H54 (cell line): ENCODE results near the gene BCAS1.

Source experiments
- DNase-seq: peaks from one replicate; pipeline ENCODE4 v3.0.0; 2011; ENCODE audit warnings: low spot score, mixed read lengths; ENCODE audit not compliant: insufficient read length
- FAIRE-seq: peaks from 3 replicates; lab custom pipeline; 2011; peaks lifted over from hg19 to GRCh38; lab: Jason Lieb, UNC
- POLR2A ChIP-seq: IDR thresholded peaks from 2 replicates; pipeline ENCODE4 v1.6.1; 2011; ENCODE audit warnings: low read depth, mild to moderate bottlenecking, low read length

The BCAS1 gene

DNA sequence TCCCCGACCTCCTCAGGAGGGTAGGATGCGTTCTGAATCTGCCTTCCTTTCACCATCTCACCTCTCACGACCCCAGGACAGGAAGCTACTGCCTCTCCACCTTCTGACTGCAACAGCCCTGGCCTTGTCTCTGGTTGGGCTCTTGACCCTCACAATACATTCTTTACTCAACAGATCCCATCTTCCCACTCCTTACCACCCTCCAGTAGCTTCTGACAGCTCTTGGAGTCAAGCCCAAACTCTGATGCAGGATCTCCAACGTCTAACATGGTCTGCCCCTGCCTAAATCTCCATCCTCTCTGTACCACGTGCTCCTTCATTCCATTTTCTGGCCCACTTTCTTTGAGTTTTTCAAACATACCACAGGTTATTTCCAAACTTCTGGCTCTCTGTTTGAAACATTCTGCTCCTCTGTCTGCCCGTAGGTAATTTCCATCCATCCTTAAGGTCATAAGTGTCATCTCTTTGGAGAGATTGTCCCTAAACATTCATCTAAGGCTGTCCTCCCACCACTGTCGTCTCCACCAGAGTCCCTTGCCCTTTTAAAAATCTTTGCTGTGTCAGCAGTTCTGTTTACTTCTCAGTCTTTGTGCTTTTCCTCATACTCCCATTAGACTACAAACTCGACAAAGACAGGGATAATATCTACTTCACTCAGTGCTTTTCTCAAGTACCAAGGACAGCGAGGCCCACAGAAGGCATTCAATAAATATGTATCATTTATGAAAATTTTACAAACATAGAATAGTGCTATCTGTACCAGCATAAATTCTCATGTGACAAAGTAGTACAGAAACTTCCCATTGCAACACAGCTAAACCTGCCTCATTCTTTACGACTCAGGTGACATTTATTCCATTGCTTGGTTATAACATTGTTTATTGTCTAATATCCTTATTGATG is 73.6 kb downstream of the BCAS1 start:
- FAIRE-seq, result no peak
- no peak for TF ChIP-seq POLR2A
- DNase-seq, result no peak

- no peak for FAIRE-seq
- TF ChIP-seq POLR2A, result no peak
- DNase-seq, result no peak
These were observed 74.4 kb downstream of the BCAS1 start for GRCh38 chr20:53995949-53996348.

- no peak for TF ChIP-seq POLR2A
- FAIRE-seq (no peak), DNase-seq (no peak)
These were observed 76.3 kb downstream of the BCAS1 start for GRCh38 chr20:53994088-53994487.

- no peak for TF ChIP-seq POLR2A
- no peak for DNase-seq
- no peak for FAIRE-seq
These were observed 77.1 kb downstream of the BCAS1 start for GRCh38 chr20:53993310-53993709.

DNA sequence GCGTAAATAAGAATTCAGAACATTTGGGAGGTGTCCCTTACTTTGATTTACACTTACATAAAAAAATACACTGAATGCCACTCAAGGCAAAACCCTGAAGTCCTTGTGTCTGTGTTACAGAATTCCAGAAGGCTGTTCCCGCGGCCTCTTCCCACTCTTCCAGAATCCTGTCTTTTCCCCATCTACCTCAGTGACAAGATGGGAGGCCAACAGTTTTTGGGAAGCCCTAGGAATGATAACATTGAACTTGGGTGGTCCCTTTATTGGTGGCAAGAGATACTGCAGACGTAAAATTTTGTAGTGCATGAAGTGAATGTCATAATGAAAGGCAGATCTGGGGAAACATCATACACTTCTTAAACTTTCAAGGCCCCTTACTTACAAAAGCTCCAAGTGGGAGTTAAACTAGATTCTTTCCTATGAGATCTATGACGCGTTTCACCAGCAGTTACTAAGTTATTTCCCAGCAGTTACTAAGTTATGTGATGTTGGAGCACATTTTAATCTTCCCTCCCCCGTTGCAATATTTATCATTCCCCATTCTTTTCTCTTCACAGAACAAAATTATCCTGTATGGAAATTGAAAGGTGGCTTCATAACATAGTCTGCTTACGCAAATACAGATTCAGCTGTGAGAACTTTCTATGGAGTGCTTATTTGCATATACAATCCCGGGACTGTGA is 79.5 kb downstream of the BCAS1 start:
- FAIRE-seq, result no peak
- no peak for TF ChIP-seq POLR2A

GRCh38 chr20:53990003-53990402 is 80.4 kb downstream of the BCAS1 start:
- DNase-seq, result no peak
- no peak for FAIRE-seq
- no peak for TF ChIP-seq POLR2A

More for the DNA sequence above, 79.5 kb downstream of the BCAS1 start:
- no peak for DNase-seq

GRCh38 chr20:53989401-53989800 is 81.0 kb downstream of the BCAS1 start:
- TF ChIP-seq POLR2A, result no peak
- no peak for FAIRE-seq
- no peak for DNase-seq

DNA sequence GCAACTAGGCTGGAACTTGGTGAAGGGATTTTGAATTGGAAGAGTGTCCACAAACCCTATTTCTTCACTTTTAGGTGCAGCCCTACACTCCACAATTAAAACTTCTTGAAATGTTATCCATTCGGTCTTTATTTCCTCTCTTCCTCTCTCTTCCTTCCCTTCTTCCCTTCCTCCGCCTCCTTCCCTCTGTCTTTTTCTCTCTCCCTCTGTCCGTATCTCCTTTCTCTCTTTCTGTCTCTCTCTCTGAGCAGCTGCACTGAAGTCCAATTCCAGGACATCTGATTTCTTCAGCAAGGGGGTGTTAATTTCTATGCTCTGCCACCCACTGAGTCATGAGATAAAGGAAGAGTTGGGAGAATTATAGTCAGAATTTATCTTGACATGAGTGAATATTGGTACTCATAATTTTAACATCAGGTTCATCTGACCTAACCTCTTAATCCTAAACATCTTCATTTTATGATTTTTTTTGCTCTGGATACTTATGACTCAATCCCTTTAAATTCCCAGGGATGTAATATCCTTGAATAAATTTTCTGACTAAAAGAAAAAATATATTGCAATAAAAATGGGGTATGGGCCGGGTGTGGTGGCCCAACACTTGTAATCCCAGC is 84.2 kb downstream of the BCAS1 start:
- no peak for FAIRE-seq
- no peak for TF ChIP-seq POLR2A
- DNase-seq, result no peak

GRCh38 chr20:53985150-53985518 is 85.3 kb downstream of the BCAS1 start:
- no peak for DNase-seq
- TF ChIP-seq POLR2A, result no peak
- FAIRE-seq, result no peak

DNA sequence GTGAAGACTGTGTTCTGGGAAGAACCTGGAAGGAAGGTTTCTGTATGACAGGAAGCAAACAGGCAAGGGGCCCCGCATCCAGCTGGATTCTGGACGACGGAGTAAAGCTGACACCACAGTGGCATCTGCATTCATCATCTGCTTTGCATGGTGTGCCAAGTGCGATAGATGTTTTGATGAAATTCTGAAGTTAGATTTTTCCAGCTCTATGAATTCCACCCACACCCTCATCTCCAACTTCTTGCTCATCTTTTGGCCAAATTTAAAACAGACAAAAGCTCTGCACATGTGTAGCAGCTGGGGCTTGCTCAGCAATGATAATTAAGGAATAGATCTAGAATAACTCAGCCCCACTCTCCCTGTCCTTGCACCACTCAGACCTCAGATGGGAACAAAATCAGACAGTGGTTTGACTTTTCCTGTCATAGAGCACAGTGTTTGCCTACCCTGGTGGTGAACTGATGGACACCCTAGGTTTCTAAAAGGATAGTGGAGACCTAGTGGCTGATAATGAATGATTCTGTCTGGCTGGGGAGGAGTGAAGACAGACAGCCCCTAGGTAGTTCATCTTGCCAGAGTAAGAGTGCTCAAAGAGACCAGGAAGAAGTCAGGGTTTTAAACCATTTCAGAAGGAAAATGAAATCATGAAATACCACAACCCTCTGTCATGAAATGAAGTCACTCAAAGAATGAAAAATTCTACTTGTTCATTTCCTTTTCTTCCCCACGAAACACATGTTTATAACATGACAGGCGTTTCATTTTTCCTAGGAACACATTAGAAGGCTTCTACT is 85.8 kb downstream of the BCAS1 start:
- no peak for TF ChIP-seq POLR2A
- DNase-seq, result no peak
- FAIRE-seq, result no peak

GRCh38 chr20:53983401-53983800 is 87.0 kb downstream of the BCAS1 start:
- no peak for TF ChIP-seq POLR2A
- FAIRE-seq (no peak), DNase-seq (no peak)

DNA sequence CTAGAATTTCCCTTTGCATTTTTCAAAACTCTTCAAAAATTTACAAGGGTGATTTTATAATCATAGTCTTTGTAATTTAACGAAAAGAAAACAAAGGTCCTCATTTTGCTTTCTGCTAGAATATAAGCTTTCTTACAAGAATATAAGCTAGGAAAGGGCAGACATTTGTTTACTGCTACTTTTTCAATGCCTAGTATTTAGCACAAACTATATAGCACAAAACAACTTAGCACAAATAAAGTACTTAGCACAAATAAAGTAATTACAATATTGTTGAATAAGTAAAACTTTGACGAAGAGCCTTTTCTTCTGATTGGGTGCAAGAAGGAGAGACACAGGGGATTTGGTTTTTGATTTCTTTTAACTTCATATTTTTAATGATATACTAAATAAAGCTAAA is 87.8 kb downstream of the BCAS1 start:
- FAIRE-seq (no peak), DNase-seq (no peak)
- no peak for TF ChIP-seq POLR2A

DNA sequence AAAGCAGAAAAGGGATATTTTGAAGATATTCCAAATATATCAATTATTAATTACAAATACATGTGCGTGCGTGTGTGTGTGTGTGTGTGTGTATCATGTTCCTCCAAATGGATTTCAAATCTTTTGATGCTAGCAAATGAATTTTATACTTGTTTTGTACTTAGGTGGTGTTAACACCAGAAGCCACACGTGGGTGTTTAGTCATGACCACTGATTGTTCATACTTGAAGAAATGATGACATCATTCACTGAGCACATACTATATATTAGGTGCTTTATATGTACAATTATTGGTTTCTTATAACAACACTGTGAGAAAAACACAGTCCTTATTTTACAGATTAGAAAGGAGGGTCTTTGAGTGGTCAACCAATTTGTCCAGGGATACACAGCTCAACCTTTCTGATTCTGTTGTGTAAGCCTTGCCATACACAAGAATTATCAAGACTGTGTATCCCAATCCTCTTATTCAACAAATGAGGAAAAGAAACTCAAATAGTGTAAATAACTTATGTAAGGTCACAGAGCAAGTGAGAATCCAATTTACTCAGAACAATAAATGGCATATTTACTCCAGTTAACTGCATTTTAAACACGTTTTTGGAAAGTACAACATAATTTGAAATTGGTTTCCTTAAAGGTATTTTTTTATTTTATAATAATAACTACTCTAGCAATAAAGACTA is 88.5 kb downstream of the BCAS1 start:
- DNase-seq (no peak), FAIRE-seq (no peak)
- TF ChIP-seq POLR2A, result no peak
